NT2/D1 (cell line): ENCODE data around the gene XPO6.

Source experiments
- YY1 ChIP-seq: IDR thresholded peaks from 2 replicates; pipeline ENCODE4 v1.6.1; 2011; ENCODE audit not compliant: insufficient read length, insufficient read depth
- ZNF274 ChIP-seq: IDR thresholded peaks from 2 replicates; pipeline ENCODE4 v1.6.1; 2011; ENCODE audit warnings: mild to moderate bottlenecking, low read depth, low read length

GRCh38 chr16:28131743-28132393 is 79.9 kb downstream of the XPO6 start:
- TF ChIP-seq ZNF274 (no peak), YY1 (no peak)
